GM19043 (cell line): Measurements from ENCODE around the gene LRP1.

Source experiments
- ATAC-seq: cut with Tn5 transposase; IDR thresholded peaks from one replicate; pipeline ENCODE4 v1.9.1; 2021; ENCODE audit warnings: low read depth; ENCODE audit not compliant: unreplicated experiment

Gene LRP1

GRCh38 chr12:57133013-57133569 lies 4.8 kb downstream of the LRP1 start:
- no peak for ATAC-seq

GRCh38 chr12:57133916-57134315 lies 5.6 kb downstream of the LRP1 start:
- no peak for ATAC-seq

- ATAC-seq: no peak
These were observed 6.7 kb downstream of the LRP1 start for GRCh38 chr12:57134949-57135348.

GRCh38 chr12:57135527-57136326 lies 7.4 kb downstream of the LRP1 start:
- no peak for ATAC-seq

GRCh38 chr12:57138526-57139272 lies 10.4 kb downstream of the LRP1 start:
- no peak for ATAC-seq

GRCh38 chr12:57139796-57140649 lies 11.7 kb downstream of the LRP1 start:
- no peak for ATAC-seq

- no peak for ATAC-seq
These were observed 13.0 kb downstream of the LRP1 start for GRCh38 chr12:57141249-57141648.

GRCh38 chr12:57142121-57142520 lies 13.8 kb downstream of the LRP1 start:
- ATAC-seq: no peak

- ATAC-seq: no peak
These were observed 14.4 kb downstream of the LRP1 start for GRCh38 chr12:57142727-57143126.

GRCh38 chr12:57143454-57143853 lies 15.2 kb downstream of the LRP1 start:
- ATAC-seq: no peak

- ATAC-seq: no peak
These were observed 17.3 kb downstream of the LRP1 start for GRCh38 chr12:57145460-57146059.

- ATAC-seq: no peak
These were observed 17.8 kb downstream of the LRP1 start for GRCh38 chr12:57146092-57146491.

- no peak for ATAC-seq
These were observed 19.0 kb downstream of the LRP1 start, which contains the start of gene LRP1-AS for GRCh38 chr12:57146961-57147944. Gene LRP1-AS, minus strand, starts transcription at chr12:57147619.

GRCh38 chr12:57148469-57149244 lies 20.4 kb downstream of the LRP1 start:
- ATAC-seq: no peak

GRCh38 chr12:57149245-57149900 lies 21.1 kb downstream of the LRP1 start:
- ATAC-seq: no peak

GRCh38 chr12:57150400-57151000 lies 22.2 kb downstream of the LRP1 start:
- no peak for ATAC-seq
